Measurements from ENCODE around the gene MB21D2.

Gene MB21D2

DNA sequence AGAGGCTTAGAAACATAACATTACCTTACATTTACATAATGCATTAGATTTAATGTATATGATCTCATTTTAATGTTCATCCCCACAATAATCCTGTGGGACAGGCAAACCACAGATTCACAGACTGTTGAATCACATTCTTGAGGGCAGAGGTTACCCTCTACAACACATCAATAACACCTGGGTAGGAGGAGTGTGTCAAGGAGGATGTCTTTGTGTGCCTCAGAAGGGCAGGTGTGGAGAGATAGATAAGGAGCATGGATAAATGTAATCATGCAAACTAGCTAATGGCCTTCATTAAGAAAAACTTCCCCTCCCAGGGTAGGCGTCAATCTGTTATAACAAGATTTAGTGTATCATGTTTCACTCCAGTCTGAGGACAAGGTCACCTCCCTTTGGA, 12.9 kb upstream of the MB21D2 start:
- Mint-ChIP-seq H3K27me3 (peaks cover 3% of the 10 kb centered on the region), H3K4me1 (ENCODE audit: low read depth) (no peaks in the 10 kb centered on the region), H3K36me3 (no peaks in the 10 kb centered on the region), H3K4me3 (no peak overlapping the region), H3K27ac (no peak overlapping the region), H3K9me3 (ENCODE audit: low read depth) (no peaks in the 10 kb centered on the region)

DNA sequence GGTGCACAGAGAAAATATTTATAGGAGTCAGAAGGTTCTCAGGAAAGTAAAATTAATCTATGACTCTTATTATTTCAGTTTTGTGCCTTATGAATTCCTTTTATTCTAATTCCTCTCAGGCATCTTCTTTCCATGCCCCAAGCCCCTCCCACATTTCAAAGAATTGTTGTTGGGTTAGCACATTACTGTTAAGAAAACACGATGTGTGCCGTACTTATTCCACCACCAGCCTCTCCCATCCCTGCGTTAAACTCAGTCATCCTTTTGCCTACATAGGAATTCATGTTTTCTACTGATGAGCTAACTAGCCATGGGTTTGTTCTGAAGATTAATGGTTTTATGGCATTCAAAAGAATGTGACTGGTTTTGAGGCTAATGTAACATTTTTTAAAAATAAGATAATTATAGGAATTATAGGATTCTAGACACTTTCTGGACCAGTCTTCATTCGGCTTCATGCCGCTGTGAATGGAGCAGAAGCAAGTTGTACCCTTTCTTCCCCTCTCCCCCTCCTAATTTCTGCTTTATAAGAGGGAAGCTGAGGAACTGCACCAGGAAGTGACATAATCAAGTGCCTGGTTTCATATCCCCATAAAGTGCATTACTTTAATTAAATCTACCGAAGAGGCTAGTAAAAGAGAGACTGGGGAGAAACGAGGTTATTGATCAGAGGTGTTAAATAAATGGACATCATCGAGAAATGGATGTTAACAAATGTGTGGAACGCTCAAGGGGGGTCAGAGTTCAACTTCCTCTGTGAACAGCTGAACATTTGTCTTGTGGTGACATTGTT, 12.3 kb upstream of the MB21D2 start:
- Mint-ChIP-seq H3K27me3 (peaks cover 3% of the 10 kb centered on the region), H3K4me1 (ENCODE audit: low read depth) (no peaks in the 10 kb centered on the region), H3K9me3 (ENCODE audit: low read depth) (no peaks in the 10 kb centered on the region), H3K36me3 (no peaks in the 10 kb centered on the region), H3K27ac (no peak overlapping the region), H3K4me3 (no peak overlapping the region)

DNA sequence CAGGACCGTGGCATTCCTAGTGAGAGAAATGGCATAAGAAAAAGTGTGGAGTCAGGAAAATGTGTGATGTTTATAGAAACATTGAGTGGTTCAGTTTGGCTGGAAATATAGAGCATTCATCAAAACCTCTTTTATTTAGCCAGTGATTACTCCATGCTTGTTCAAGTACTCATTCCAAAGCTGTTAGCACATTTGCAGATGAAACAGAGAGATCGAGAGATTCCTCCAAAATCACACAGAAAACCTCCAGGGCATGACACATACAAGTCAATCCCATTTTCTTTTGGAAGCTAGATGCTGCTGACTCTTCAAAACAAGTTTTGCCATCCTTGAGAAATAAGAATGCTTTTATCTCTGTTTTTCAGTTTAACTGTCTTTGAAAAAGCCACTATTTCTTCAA, 11.5 kb upstream of the MB21D2 start:
- Mint-ChIP-seq H3K9me3 (ENCODE audit: low read depth) (no peaks in the 10 kb centered on the region), H3K4me1 (ENCODE audit: low read depth) (no peaks in the 10 kb centered on the region), H3K27me3 (peaks cover 3% of the 10 kb centered on the region), H3K27ac (no peak overlapping the region), H3K4me3 (no peak overlapping the region), H3K36me3 (no peaks in the 10 kb centered on the region)

DNA sequence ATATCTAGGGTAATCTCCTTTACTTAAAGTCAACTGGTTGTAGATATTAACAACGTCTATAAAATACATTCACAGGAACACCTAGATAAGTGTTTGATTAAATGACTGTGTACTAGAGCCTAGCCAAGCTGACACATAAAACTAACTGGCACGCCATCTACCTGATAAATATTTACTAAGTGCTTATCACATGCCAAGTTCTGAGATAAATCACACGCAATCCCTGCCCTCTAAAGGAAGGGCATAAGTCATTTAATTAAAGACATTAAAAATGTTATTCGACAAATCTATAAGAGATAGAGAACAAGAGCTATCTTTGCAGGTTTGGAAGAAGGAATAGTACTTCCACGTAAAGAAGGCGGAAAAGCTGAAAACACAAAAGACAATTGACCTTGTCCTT, 11.1 kb upstream of the MB21D2 start:
- H3K27me3 Mint-ChIP-seq: peaks cover 3% of the 10 kb centered on the region
- H3K9me3 Mint-ChIP-seq (ENCODE audit: low read depth): no peaks in the 10 kb centered on the region
- no peaks in the 10 kb centered on the region for H3K4me1 Mint-ChIP-seq (ENCODE audit: low read depth)
- H3K36me3 Mint-ChIP-seq: no peaks in the 10 kb centered on the region
- no peak overlapping the region for H3K27ac Mint-ChIP-seq
- H3K4me3 Mint-ChIP-seq: no peak overlapping the region

DNA sequence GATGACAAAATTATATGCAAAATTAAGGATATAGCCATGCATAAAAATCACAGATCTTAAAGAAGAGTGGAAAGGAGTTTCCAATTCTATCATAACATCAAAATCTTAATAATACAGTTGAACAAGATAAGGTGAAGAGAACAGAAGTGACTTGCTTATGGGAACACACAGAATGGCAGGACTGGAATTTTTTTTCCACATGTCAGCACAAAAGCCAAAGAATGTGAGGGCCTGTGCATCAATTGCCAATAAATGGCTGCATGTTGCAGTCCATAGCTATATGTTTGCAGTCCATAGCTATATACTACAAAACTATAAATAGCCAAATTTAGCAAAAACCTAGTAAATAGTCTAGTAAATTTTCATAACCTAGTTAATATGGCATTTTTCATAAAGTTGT, 10.4 kb upstream of the MB21D2 start:
- no peaks in the 10 kb centered on the region for H3K4me1 Mint-ChIP-seq (ENCODE audit: low read depth)
- no peaks in the 10 kb centered on the region for H3K36me3 Mint-ChIP-seq
- peaks cover 5% of the 10 kb centered on the region for H3K27me3 Mint-ChIP-seq
- H3K27ac Mint-ChIP-seq: no peak overlapping the region
- no peaks in the 10 kb centered on the region for H3K9me3 Mint-ChIP-seq (ENCODE audit: low read depth)
- no peak overlapping the region for H3K4me3 Mint-ChIP-seq

DNA sequence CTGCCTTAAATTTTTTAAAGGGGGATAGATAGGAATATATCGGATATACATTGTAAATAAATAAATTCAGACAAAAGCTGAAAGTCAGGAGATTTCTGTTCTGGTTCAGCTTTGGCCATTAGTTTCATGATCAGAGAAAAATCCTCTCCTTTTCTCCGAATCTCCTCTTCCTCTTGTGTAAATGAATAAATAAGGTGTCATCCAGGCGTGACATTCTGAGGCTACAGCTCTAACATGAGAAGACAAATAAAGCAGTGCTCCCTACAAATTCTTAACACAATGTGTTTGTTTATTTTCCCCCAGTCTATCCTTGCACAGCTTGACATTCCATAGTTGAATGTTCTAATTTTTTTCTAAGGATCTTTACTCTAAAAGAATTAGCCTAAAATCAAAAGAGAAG, 9.4 kb upstream of the MB21D2 start:
- H3K4me3 Mint-ChIP-seq: no peak overlapping the region
- no peaks in the 10 kb centered on the region for H3K36me3 Mint-ChIP-seq
- no peaks in the 10 kb centered on the region for H3K9me3 Mint-ChIP-seq (ENCODE audit: low read depth)
- no peaks in the 10 kb centered on the region for H3K4me1 Mint-ChIP-seq (ENCODE audit: low read depth)
- no peak overlapping the region for H3K27ac Mint-ChIP-seq
- H3K27me3 Mint-ChIP-seq: peaks cover 7% of the 10 kb centered on the region

DNA sequence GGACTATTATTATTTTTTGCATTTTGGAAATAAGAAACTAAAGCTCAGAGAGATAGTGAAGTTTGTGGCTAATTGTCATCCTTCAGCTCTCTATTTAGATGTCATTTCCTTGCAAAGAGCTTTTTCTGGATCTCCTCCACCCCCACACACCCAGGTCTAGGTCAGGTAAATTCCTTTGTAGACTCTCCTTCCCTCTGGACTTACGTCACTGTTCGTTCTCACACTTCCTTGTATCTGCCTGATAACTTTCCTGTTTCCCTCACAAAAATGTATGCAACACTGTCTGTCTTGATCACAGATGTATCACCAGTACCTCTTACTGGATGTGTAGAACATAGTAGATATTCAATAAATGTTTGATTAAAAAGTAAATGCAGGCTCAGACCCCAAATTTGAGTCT, 6.1 kb upstream of the MB21D2 start:
- H3K4me3 Mint-ChIP-seq: no peak overlapping the region
- peaks cover 7% of the 10 kb centered on the region for H3K4me1 Mint-ChIP-seq (ENCODE audit: low read depth)
- H3K9me3 Mint-ChIP-seq (ENCODE audit: low read depth): no peaks in the 10 kb centered on the region
- no peak overlapping the region for H3K27ac Mint-ChIP-seq
- no peaks in the 10 kb centered on the region for H3K36me3 Mint-ChIP-seq
- H3K27me3 Mint-ChIP-seq: peaks cover 27% of the 10 kb centered on the region

DNA sequence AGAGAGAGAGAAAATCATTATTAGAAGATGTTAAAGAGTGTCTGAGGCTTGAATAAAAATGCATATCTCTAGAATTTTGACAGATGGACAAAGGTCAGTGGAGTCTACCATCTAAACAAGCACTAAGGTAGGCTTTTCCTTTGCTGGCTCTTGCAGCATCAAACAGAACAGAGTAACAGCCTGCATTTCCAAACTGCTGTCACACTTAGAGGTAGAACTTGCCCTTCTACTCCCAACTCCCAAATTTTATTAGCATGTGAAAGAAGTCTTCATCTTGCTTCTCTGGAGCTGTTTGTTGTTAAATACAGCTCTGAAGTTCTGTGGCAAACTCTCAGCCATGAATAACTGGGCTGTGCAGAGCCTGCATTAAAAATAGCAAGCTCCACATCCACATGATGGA, 4.1 kb upstream of the MB21D2 start:
- no peaks in the 10 kb centered on the region for H3K36me3 Mint-ChIP-seq
- H3K27ac Mint-ChIP-seq: no peak overlapping the region
- no peak overlapping the region for H3K4me3 Mint-ChIP-seq
- H3K4me1 Mint-ChIP-seq (ENCODE audit: low read depth): peaks cover 19% of the 10 kb centered on the region
- H3K9me3 Mint-ChIP-seq (ENCODE audit: low read depth): no peaks in the 10 kb centered on the region
- H3K27me3 Mint-ChIP-seq: peaks cover 31% of the 10 kb centered on the region

DNA sequence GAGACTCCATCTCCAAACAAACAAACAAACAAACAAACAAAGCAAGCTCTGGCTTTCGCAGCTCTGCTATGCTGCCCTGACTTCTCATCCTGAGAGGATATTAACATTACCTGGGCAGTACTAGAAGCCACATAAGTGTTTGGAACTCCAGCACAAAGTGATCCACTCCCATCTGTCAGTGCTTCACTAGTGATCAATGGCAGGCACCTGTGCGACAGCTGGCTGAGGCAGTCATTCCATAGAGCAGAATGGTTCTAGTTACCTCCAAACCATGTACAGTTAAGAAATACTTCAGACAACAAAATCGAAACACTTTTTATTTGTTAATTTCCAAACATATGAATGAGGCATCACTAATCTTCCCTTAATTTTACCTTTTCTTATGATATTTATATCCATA, 2.8 kb upstream of the MB21D2 start:
- no peak overlapping the region for H3K4me3 Mint-ChIP-seq
- peaks cover 34% of the 10 kb centered on the region for H3K27me3 Mint-ChIP-seq
- H3K27ac Mint-ChIP-seq: no peak overlapping the region
- H3K9me3 Mint-ChIP-seq (ENCODE audit: low read depth): no peaks in the 10 kb centered on the region
- H3K36me3 Mint-ChIP-seq: no peaks in the 10 kb centered on the region
- peaks cover 28% of the 10 kb centered on the region for H3K4me1 Mint-ChIP-seq (ENCODE audit: low read depth)

DNA sequence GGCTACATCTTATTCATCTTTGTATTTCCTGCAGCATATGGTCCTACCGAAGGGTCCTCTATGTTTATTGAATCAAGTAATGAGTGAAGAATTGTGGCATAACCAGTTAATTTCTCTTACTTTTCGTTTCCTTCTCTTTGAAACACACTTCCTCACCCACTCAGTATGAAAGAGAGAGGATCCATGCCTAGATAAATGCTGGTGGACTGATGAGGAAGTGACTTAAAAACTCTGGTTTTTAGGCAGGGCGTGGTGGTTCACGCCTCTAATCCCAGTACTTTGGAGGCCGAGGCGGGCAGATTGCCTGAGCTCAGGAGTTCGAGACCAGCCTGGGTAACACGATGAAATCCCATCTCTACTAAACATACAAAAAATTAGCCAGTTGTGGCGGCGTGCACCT, 2.2 kb upstream of the MB21D2 start:
- Mint-ChIP-seq H3K4me3 (no peak overlapping the region), H3K27ac (no peak overlapping the region), H3K36me3 (no peaks in the 10 kb centered on the region), H3K4me1 (ENCODE audit: low read depth) (peaks cover 28% of the 10 kb centered on the region), H3K9me3 (ENCODE audit: low read depth) (no peaks in the 10 kb centered on the region), H3K27me3 (peaks cover 36% of the 10 kb centered on the region)

DNA sequence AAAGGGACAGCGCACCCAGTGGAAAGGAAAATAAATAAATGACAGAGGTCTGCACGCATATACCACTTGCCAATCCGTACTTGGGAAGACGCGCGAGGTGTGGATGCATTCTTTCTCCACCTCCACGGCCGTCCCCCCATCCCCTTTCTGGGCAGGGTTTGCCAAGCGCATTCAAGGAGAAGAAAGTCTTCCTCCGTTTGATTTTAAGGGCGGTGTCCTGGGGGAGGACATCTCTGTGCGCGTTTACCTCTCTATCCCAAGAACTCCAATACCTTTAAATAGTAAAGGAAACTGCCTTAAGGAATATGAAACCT, 576 bp upstream of the MB21D2 start:
- Mint-ChIP-seq H3K27ac (peak overlapping the region; percentile 83), H3K36me3 (no peaks in the 10 kb centered on the region), H3K4me1 (ENCODE audit: low read depth) (peaks cover 28% of the 10 kb centered on the region), H3K27me3 (peaks cover 37% of the 10 kb centered on the region), H3K9me3 (ENCODE audit: low read depth) (no peaks in the 10 kb centered on the region), H3K4me3 (peak overlapping the region; percentile 90)

DNA sequence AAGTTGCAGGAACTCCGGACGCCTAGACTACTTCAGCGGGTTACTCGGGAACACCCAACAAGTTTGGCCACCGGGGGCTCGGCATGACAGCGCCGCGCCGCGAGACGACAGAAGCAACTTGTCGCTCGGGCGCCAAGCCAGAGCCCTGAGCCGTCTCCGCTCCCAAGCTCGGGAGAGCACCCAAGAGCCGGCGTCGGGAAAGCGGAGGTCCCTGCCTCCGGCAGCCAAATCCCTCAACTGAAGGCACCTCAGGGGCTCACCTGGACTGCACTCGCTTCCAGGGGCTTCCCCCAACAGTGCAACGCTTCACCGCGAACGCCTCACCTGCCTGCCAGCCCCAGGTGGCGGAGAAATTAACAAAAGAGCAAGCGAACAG, 640 bp downstream of the MB21D2 start:
- Mint-ChIP-seq H3K9me3 (ENCODE audit: low read depth) (no peaks in the 10 kb centered on the region), H3K27me3 (peaks cover 35% of the 10 kb centered on the region), H3K4me3 (peak overlapping the region; percentile 93), H3K27ac (peak overlapping the region; percentile 72), H3K4me1 (ENCODE audit: low read depth) (peaks cover 28% of the 10 kb centered on the region), H3K36me3 (no peaks in the 10 kb centered on the region)

DNA sequence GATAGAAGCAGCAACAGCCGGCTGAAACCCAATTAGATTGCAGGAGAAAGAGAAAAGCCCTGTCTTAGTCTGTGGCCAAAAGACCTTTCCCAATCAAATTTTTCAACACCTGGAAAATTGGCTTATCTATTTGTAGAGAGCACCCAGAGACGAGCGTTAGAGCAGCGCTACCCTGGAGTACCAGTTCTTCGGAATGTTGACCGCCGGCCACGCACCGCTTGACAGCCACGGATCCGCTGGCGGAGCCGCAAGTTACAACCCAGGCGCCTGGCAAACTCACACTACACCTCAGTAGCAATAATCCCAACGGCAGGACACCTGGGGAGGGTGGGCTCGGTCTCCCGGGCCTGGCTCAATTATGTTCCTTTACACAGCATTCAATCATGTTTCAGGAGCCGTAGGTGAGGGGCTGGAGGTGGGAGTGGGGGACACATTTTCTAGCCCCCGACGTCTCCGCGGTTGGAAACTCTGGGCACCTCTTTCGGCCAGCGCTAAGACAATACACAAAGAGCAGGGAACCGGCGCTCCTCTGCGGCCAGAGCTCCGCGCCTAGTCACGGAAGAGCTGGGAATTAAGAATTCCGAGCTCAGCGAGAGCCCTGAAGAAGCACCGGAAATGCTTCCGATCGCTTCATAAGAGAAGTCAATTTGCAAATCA, 1.2 kb downstream of the MB21D2 start:
- Mint-ChIP-seq H3K27ac (no peak overlapping the region), H3K27me3 (peaks cover 32% of the 10 kb centered on the region)

DNA sequence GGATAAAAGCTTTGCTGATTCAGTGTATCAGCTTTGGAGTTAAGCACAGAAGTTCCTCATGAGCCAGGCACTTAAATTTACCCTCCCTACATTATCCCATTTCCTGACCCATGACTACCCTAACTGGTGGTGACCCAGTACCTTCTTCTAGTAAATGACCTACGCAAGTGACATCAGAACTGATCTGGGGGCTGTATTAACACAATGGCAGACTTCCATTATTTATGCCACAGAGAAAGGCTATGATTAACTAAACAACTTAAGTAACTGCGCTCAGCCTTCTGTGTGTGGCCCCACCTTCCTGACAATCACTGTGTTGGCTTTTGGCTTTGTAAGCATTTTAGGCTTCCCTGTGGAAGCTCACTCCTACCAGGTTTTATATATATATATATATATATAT, 1.9 kb downstream of the MB21D2 start:
- Mint-ChIP-seq H3K27ac (no peak overlapping the region), H3K4me1 (ENCODE audit: low read depth) (peaks cover 28% of the 10 kb centered on the region), H3K27me3 (peaks cover 31% of the 10 kb centered on the region), H3K9me3 (ENCODE audit: low read depth) (no peaks in the 10 kb centered on the region), H3K36me3 (no peaks in the 10 kb centered on the region), H3K4me3 (no peak overlapping the region)

More for the DNA sequence above, 1.2 kb downstream of the MB21D2 start:
- peak overlapping the region; percentile 93 for H3K4me3 Mint-ChIP-seq
- H3K4me1 Mint-ChIP-seq (ENCODE audit: low read depth): peaks cover 28% of the 10 kb centered on the region
- no peaks in the 10 kb centered on the region for H3K36me3 Mint-ChIP-seq
- H3K9me3 Mint-ChIP-seq (ENCODE audit: low read depth): no peaks in the 10 kb centered on the region

DNA sequence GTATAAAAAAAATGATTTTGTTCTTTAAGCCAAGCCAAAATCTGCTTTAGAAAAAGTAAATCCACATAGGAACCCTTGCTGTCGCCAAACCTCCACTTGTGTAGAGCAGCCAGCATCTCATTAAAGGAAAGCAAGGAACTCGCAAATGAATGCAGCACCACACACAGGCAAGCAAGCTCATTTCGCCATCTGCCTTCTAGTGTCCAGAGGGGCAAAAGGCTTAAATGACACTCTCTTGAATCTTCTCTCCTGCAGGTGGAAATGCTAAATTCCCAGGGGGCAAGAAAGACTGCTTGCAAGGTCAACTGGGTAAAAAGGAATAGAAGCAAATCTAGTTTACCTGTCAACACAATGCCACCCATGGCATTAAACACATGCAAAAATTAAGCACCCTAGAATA, 2.4 kb downstream of the MB21D2 start:
- H3K36me3 Mint-ChIP-seq: no peaks in the 10 kb centered on the region
- H3K27ac Mint-ChIP-seq: no peak overlapping the region
- no peaks in the 10 kb centered on the region for H3K9me3 Mint-ChIP-seq (ENCODE audit: low read depth)
- peaks cover 28% of the 10 kb centered on the region for H3K4me1 Mint-ChIP-seq (ENCODE audit: low read depth)
- no peak overlapping the region for H3K4me3 Mint-ChIP-seq
- H3K27me3 Mint-ChIP-seq: peaks cover 29% of the 10 kb centered on the region

DNA sequence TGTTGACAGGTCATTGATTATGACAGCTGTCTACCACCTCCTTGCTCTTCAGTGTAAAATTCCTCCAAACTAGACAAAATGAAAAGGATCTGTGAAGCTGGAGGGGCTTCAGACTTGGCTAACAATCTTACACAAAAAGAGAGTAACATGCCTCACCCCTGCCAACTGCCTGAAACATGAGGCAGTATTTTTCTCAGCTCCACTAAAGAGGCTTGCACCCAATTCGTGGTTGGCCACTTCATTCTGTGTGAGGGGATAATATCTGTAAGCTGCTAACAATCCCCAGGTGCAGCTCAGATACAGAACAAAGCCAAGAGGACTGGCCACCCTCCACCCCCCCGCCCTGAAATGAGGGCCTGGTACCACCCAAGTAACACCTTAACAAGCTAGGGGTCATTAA, 2.8 kb downstream of the MB21D2 start:
- Mint-ChIP-seq H3K36me3 (no peaks in the 10 kb centered on the region), H3K27ac (no peak overlapping the region), H3K4me1 (ENCODE audit: low read depth) (peaks cover 28% of the 10 kb centered on the region), H3K4me3 (no peak overlapping the region), H3K9me3 (ENCODE audit: low read depth) (no peaks in the 10 kb centered on the region), H3K27me3 (peaks cover 26% of the 10 kb centered on the region)

Data from activated naive CD8-positive, alpha-beta T cell (primary cell).